ENCODE measurements around the gene NTF3. TPM values are rescaled to one million over a fixed set of nuclear protein-coding genes. Genes with fewer than 3 reads are reported as not detected.
"Not testable (repeated sequence)": the region's sequence is repeated elsewhere in the genome, so short reads cannot be mapped to it uniquely, and the experiment has no call there.

The NTF3 gene
- total RNA-seq, 2 donors from 2014 or later, result 1.0 to 1.2 TPM

DNA sequence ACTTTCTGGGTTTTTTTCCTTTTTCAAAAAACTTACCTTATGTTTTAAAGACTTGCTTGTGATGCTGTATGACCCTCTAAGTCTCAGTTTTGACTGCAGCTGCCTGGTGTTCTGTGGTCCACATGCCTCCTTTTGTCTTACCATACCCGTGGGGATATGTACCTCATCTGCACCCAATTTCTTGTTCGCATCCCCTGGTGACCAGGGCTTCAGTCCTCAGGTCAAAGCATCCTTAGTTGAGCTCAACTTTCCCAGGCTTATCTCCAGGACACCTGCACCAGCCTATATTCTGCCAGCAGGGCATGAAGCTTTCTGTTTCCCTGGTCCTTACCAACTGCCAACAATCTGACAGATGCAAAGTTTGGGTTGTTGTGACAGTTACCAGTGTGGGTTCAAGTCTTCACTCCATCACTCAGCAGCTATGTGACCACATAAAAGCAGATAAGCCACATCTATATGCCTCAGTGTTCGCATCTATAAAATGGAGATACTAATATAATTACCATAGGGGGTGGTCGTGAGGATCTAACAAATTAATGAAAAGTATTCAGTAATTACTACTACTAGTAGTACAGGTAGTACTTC, 94.0 kb downstream of the NTF3 start:
- DNase-seq (ENCODE audit: low spot score), result no peak
- Histone ChIP-seq H3K9me3 (no peaks in the 10 kb centered on the region), H3K27me3 (replicated peaks; ENCODE audit: insufficient read depth) (no peaks in the 10 kb centered on the region), H3K4me1 (replicated peaks) (no peaks in the 10 kb centered on the region), H3K36me3 (no peaks in the 10 kb centered on the region), H3K27ac (no peak overlapping the region), H3K4me3 (no peak overlapping the region)
- intact Hi-C loops (cut with DNase I), result no loop called here
- TF ChIP-seq POLR2A (IDR thresholded peaks at IDR 0.05) (no peak), POLR2AphosphoS5 (IDR thresholded peaks at IDR 0.05) (no peak)
- TF ChIP-seq, protein P1, sequence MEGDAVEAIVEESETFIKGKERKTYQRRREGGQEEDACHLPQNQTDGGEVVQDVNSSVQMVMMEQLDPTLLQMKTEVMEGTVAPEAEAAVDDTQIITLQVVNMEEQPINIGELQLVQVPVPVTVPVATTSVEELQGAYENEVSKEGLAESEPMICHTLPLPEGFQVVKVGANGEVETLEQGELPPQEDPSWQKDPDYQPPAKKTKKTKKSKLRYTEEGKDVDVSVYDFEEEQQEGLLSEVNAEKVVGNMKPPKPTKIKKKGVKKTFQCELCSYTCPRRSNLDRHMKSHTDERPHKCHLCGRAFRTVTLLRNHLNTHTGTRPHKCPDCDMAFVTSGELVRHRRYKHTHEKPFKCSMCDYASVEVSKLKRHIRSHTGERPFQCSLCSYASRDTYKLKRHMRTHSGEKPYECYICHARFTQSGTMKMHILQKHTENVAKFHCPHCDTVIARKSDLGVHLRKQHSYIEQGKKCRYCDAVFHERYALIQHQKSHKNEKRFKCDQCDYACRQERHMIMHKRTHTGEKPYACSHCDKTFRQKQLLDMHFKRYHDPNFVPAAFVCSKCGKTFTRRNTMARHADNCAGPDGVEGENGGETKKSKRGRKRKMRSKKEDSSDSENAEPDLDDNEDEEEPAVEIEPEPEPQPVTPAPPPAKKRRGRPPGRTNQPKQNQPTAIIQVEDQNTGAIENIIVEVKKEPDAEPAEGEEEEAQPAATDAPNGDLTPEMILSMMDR (IDR thresholded peaks at IDR 0.05), result no peak
- WGBS, result 94% methylated on average over 4 of the region's 4 CpGs

GRCh38 chr12:5533368-5533767, 101.5 kb downstream of the NTF3 start:
- H3K36me3 ChIP-seq, result no peaks in the 10 kb centered on the region
- TF ChIP-seq POLR2A (IDR thresholded peaks at IDR 0.05), result no peak
- no peak for TF ChIP-seq POLR2AphosphoS5 (IDR thresholded peaks at IDR 0.05)
- TF ChIP-seq, protein P1 (IDR thresholded peaks at IDR 0.05), result no peak
- no peak overlapping the region for H3K4me3 ChIP-seq
- H3K27ac ChIP-seq, result no peak overlapping the region
- WGBS, result 74% methylated on average over 3 of the region's 3 CpGs
- no peaks in the 10 kb centered on the region for H3K4me1 ChIP-seq (replicated peaks)
- intact Hi-C loops (cut with DNase I), result no loop called here
- DNase-seq (ENCODE audit: low spot score), result no peak
- H3K27me3 ChIP-seq (replicated peaks; ENCODE audit: insufficient read depth), result no peaks in the 10 kb centered on the region
- H3K9me3 ChIP-seq, result no peaks in the 10 kb centered on the region

GRCh38 chr12:5534426-5535199, 102.7 kb downstream of the NTF3 start:
- DNase-seq (ENCODE audit: low spot score), result no peak
- Histone ChIP-seq H3K9me3 (no peaks in the 10 kb centered on the region), H3K4me3 (no peak overlapping the region), H3K27me3 (replicated peaks; ENCODE audit: insufficient read depth) (no peaks in the 10 kb centered on the region), H3K4me1 (replicated peaks) (no peaks in the 10 kb centered on the region), H3K36me3 (no peaks in the 10 kb centered on the region), H3K27ac (no peak overlapping the region)
- 96% methylated on average over 10 of the region's 10 CpGs for WGBS
- intact Hi-C loops (cut with DNase I), result no loop called here
- TF ChIP-seq POLR2AphosphoS5 (IDR thresholded peaks at IDR 0.05) (no peak), POLR2A (IDR thresholded peaks at IDR 0.05) (no peak)
- TF ChIP-seq, protein P1 (IDR thresholded peaks at IDR 0.05), result no peak

DNA sequence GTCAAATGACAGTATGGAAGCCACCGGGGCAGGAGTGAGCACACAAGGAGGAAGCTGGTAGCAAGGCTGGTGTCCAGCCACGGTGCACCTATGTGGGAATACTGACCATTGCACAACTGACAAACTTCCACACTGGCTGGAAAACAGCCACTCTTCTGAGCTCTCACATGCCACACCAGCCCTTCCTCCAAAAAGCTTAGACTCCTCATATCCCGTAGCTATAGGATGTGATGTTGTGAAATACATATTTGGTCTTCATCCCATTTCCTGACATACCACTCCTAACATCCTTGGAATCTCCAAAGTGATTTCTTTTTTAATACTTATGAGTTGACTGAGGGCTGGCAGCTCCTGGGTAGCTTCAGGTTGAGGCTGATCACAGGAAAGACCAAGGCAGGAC, 103.6 kb downstream of the NTF3 start:
- Histone ChIP-seq H3K27ac (no peak overlapping the region), H3K4me1 (replicated peaks) (no peaks in the 10 kb centered on the region), H3K36me3 (no peaks in the 10 kb centered on the region), H3K27me3 (replicated peaks; ENCODE audit: insufficient read depth) (no peaks in the 10 kb centered on the region), H3K4me3 (no peak overlapping the region), H3K9me3 (no peaks in the 10 kb centered on the region)
- no peak for TF ChIP-seq POLR2AphosphoS5 (IDR thresholded peaks at IDR 0.05)
- TF ChIP-seq POLR2A (IDR thresholded peaks at IDR 0.05), result no peak
- TF ChIP-seq, protein P1 (IDR thresholded peaks at IDR 0.05), result no peak
- intact Hi-C loops (cut with DNase I), result no loop called here
- 86% methylated on average over 3 of the region's 3 CpGs for WGBS
- no peak for DNase-seq (ENCODE audit: low spot score)

GRCh38 chr12:5537026-5537615, 105.2 kb downstream of the NTF3 start:
- H3K36me3 ChIP-seq; DNase-seq (ENCODE audit: low spot score); H3K27me3 ChIP-seq (replicated peaks; ENCODE audit: insufficient read depth); H3K4me1 ChIP-seq (replicated peaks); H3K27ac ChIP-seq; H3K9me3 ChIP-seq; H3K4me3 ChIP-seq; intact Hi-C loops (cut with DNase I): not testable (repeated sequence)
- WGBS, result 37% methylated on average over 13 of the region's 13 CpGs

Measured in prostate gland (tissue), 2 donors.